NB4 (cell line): ENCODE results near the gene TMC7.

Experiments
- CTCF ChIP-seq: IDR thresholded peaks from one replicate; pipeline ENCODE4 v1.5.1; 2012; ENCODE audit warnings: low read depth, low read length
- MYC ChIP-seq: IDR thresholded peaks from 2 replicates; pipeline ENCODE4 v1.6.1; 2011; ENCODE audit warnings: low read depth, low read length
- POLR2A ChIP-seq: IDR thresholded peaks from 2 replicates; pipeline ENCODE4 v1.6.1; 2011; ENCODE audit warnings: mild to moderate bottlenecking; ENCODE audit not compliant: insufficient read length; ENCODE audit errors: extremely low read depth

DNA sequence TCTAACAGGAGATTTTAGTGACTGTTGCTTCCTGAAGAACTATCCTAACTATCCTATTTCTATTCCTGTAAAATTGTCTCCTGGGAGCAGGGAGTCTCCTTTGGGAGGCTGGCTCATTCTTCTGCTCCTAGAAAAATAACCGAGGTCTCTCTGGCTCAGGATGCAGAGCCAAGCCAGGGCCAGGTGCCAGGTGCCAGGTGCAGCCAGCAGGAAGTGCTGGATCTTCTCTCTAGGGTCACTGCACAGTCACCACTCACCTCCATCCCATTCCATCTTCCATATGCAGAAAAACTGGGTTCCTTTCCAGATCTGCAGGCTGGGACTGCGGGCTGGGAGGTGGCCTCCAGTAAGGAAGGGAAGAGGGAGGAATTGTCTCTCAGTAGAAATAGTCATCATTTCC lies 3.8 kb upstream of the TMC7 start:
- TF ChIP-seq CTCF = no peak
- TF ChIP-seq POLR2A = no peak
- TF ChIP-seq MYC = no peak
